HepG2 (cell line): Measurements from ENCODE around the gene AP2B1. TPM values are rescaled to one million over a fixed set of nuclear protein-coding genes. Genes with fewer than 3 reads are reported as not detected.

Experiments used
- ATAC-seq: fragments of 200-7000 bp; cut with Tn5 transposase; 3 replicates; pipeline ENCODE4 v1.9.1; 2020; ENCODE audit warnings: mild to moderate bottlenecking, moderate library complexity
- BruUV-seq: library from RNA; stranded (reverse); fragments of 400-500 nt; replicated peaks from 2 replicates; lab custom pipeline; 2021; lab: Mats Ljungman, UMichigan
- CTCF ChIA-PET: fragments of 300-600 bp; formaldehyde crosslinking; extraction: SDS; loops from one replicate; lab custom pipeline; 2021; ENCODE audit warnings: low total read pairs, inconsistent platforms, low intra/inter-chr PET ratio; lab: Yijun Ruan, JAX
- POLR2A ChIA-PET: fragments of 350-600 bp; sonication (Branson Sonifier 250); formaldehyde crosslinking; loops from one replicate; lab custom pipeline; 2020; ENCODE audit warnings: antibody characterized with exemption, inconsistent platforms; lab: Yijun Ruan, JAX
- DNase-seq: peaks from one replicate; pipeline ENCODE4 v3.0.0-alpha.2; 2015; ENCODE audit warnings: low spot score
- FAIRE-seq: peaks from 3 replicates; lab custom pipeline; 2011; peaks lifted over from hg19 to GRCh38; lab: Jason Lieb, UNC
- H2AFZ ChIP-seq: one replicate; pipeline ENCODE4 v1.6.1; 2011; ENCODE audit warnings: low read length, inconsistent platforms
- H3K27ac ChIP-seq: fragments of 300-600 bp; 3 replicates; pipeline ENCODE4 v1.8.0; 2011; ENCODE audit warnings: mixed run types, mild to moderate bottlenecking, mixed read lengths, low read length, inconsistent platforms; ENCODE audit not compliant: insufficient read depth; ENCODE audit errors: extremely low read length
- H3K27me3 ChIP-seq, 2 experiments: fragments of 200-600 bp in 1 of 2; 2 replicates in 1 of 2; 3 replicates in 1 of 2; pipeline versions ENCODE4 v1.6.0 to v1.8.0; 2011; ENCODE audit warnings: low read length in 2 of 2, mild to moderate bottlenecking in 2 of 2, moderate library complexity in 2 of 2, inconsistent platforms in 1 of 2; ENCODE audit not compliant: insufficient read depth in 2 of 2, control insufficient read depth in 1 of 2
- H3K36me3 ChIP-seq, 2 experiments: fragments of 200-600 bp in 1 of 2; replicated peaks in 1 of 2; 2 replicates in 1 of 2; 3 replicates in 1 of 2; pipeline versions ENCODE4 v1.5.1 to v1.8.0; 2011; ENCODE audit warnings: low read length in 2 of 2, inconsistent platforms in 1 of 2; ENCODE audit not compliant: insufficient read depth in 2 of 2, control insufficient read depth in 1 of 2
- H3K4me1 ChIP-seq: 2 replicates; pipeline ENCODE4 v1.5.1; 2012; ENCODE audit warnings: low read length, inconsistent platforms; ENCODE audit not compliant: insufficient read depth
- H3K4me2 ChIP-seq: 2 replicates; pipeline ENCODE4 v1.6.0; 2011; ENCODE audit warnings: low read depth, low read length, inconsistent platforms
- H3K4me3 ChIP-seq, 3 experiments: fragments of 200-600 bp in 1 of 3; sonication (generic), shearing (Covaris generic) in 1 of 3; replicated peaks in 1 of 3; 2 replicates each; pipeline ENCODE4 v1.5.1; 2011 to 2016; ENCODE audit warnings: low read length in 3 of 3, inconsistent platforms in 2 of 3, low read depth in 2 of 3, mild to moderate bottlenecking in 2 of 3, control low read depth in 1 of 3, mixed read lengths in 1 of 3; ENCODE audit not compliant: insufficient read depth in 1 of 3
- H3K79me2 ChIP-seq: one replicate; pipeline ENCODE4 v1.6.1; 2011; ENCODE audit warnings: low read length, inconsistent platforms; ENCODE audit not compliant: insufficient read depth
- H3K9ac ChIP-seq: 2 replicates; pipeline ENCODE4 v1.6.0; 2011; ENCODE audit warnings: mild to moderate bottlenecking, low read depth, low read length, inconsistent platforms; ENCODE audit not compliant: insufficient read depth
- H3K9me3 ChIP-seq: 2 replicates; pipeline ENCODE4 v1.5.1; 2012; ENCODE audit warnings: mild to moderate bottlenecking, low read length
- H4K20me1 ChIP-seq: 2 replicates; pipeline ENCODE4 v1.6.0; 2011; ENCODE audit warnings: inconsistent platforms, mild to moderate bottlenecking, low read length, moderate library complexity; ENCODE audit not compliant: insufficient read depth
- BRCA1 ChIP-seq: sonication (generic); formaldehyde crosslinking; IDR thresholded peaks from 2 replicates; pipeline ENCODE4 v1.4.0; 2020; ENCODE audit warnings: missing genetic modification reagents
- MED8 ChIP-seq: sonication (generic); formaldehyde crosslinking; IDR thresholded peaks from 2 replicates; pipeline ENCODE4 v1.8.1; 2023; ENCODE audit warnings: mild to moderate bottlenecking, missing genetic modification reagents; ENCODE audit not compliant: insufficient replicate concordance
- NFATC3 ChIP-seq: sonication (generic); formaldehyde crosslinking; IDR thresholded peaks from 2 replicates; pipeline ENCODE4 v1.5.1; 2020; ENCODE audit warnings: mild to moderate bottlenecking, missing genetic modification reagents
- XRCC5 ChIP-seq: fragments of 200-400 bp; formaldehyde crosslinking; optimal IDR thresholded peaks from 2 replicates; pipeline ENCODE3; 2017; ENCODE audit warnings: mild to moderate bottlenecking, low read length
- ZNF234 ChIP-seq: sonication (generic); formaldehyde crosslinking; conservative IDR thresholded peaks from 2 replicates; pipeline ENCODE4 v1.5.1; 2020; ENCODE audit warnings: mild to moderate bottlenecking, missing genetic modification reagents
- ZNF264 ChIP-seq: sonication (generic); formaldehyde crosslinking; IDR thresholded peaks from 2 replicates; pipeline ENCODE4 v1.4.0; 2020; ENCODE audit warnings: missing genetic modification reagents
- ZSCAN12 ChIP-seq: sonication (generic); formaldehyde crosslinking; IDR thresholded peaks from 2 replicates; pipeline ENCODE4 v1.9.0; 2021; ENCODE audit warnings: mild to moderate bottlenecking, missing genetic modification reagents
- WGBS: methylation state at CpG from one replicate; pipeline ENCODE4 v1.1.6; 2017; ENCODE audit warnings: low lambda C conversion rate; 5-methylcytosine and 5-hydroxymethylcytosine counted together
- in situ Hi-C: cut with HindIII; loops from 2 replicates; pipeline ENCODE4 v1.10.0; 2017; ENCODE audit warnings: low pct_unique_long_range_greater_than_20kb; ENCODE audit not compliant: extremely low pct_ligation_motif_present
- intact Hi-C: fragments of 100-400 bp; cut with micrococcal nuclease; formaldehyde crosslinking; loops from one replicate; pipeline ENCODE4 v1.10.0; 2022; ENCODE audit not compliant: unreplicated experiment
- polyA plus RNA-seq, 8 experiments: library from polyadenylated mRNA; depleted of rRNA in 3 of 8; stranded (reverse) in 7 of 8; unstranded in 1 of 8; fragments of >200 nt; fragmentation: Illumina TruSeq in 4 of 8; extraction: Trizol in 4 of 8; gene quantifications; 2 replicates each; pipeline versions ENCODE4 v1.2.1 to v1.2.3, GENCODE V29; 2011 to 2016; ENCODE audit warnings: low read depth in 4 of 8, missing spikeins in 1 of 8, mixed read lengths in 1 of 8; ENCODE audit not compliant: insufficient read depth in 1 of 8
- total RNA-seq, 5 experiments: library from RNA; depleted of rRNA; stranded (reverse); fragments of >200 nt; fragmentation: Illumina TruSeq; extraction: Trizol; gene quantifications; 2 replicates each; pipeline ENCODE4 v1.2.3, GENCODE V29; 2016; ENCODE audit warnings: low read depth in 1 of 5
- TF ChIP-seq, protein P1 (sequence below): sonication (generic); formaldehyde crosslinking; IDR thresholded peaks from 2 replicates; pipeline ENCODE4 v1.4.0; 2020; ENCODE audit warnings: mild to moderate bottlenecking, missing genetic modification reagents
- TF ChIP-seq, protein P2 (sequence below): sonication (generic); formaldehyde crosslinking; IDR thresholded peaks from 2 replicates; pipeline ENCODE4 v1.4.0; 2020; ENCODE audit warnings: missing genetic modification reagents, mild to moderate bottlenecking, borderline replicate concordance
- TF ChIP-seq, protein P3 (sequence below): sonication (generic); formaldehyde crosslinking; IDR thresholded peaks from 2 replicates; pipeline ENCODE4 v1.5.0; 2020; ENCODE audit warnings: mild to moderate bottlenecking, missing genetic modification reagents, moderate library complexity
- TF ChIP-seq, protein P4 (sequence below): sonication (generic); formaldehyde crosslinking; IDR thresholded peaks from 2 replicates; pipeline ENCODE4 v1.5.0; 2020; ENCODE audit warnings: missing genetic modification reagents
- TF ChIP-seq, protein P5 (sequence below): sonication (generic); formaldehyde crosslinking; IDR thresholded peaks from 2 replicates; pipeline ENCODE4 v1.8.1; 2023; ENCODE audit warnings: missing genetic modification reagents, mild to moderate bottlenecking, borderline replicate concordance
- TF ChIP-seq, protein P6 (sequence below): IDR thresholded peaks from 2 replicates; pipeline ENCODE4 v1.6.1; 2018; ENCODE audit warnings: missing genetic modification reagents
- TF ChIP-seq, protein P7 (sequence below): sonication (generic); formaldehyde crosslinking; conservative IDR thresholded peaks from 2 replicates; pipeline ENCODE4 v1.8.0; 2022; ENCODE audit warnings: low read depth, missing genetic modification reagents
- TF ChIP-seq, protein P8 (sequence below): sonication (generic); formaldehyde crosslinking; IDR thresholded peaks from 2 replicates; pipeline ENCODE4 v1.8.0; 2022; ENCODE audit warnings: mild to moderate bottlenecking, missing genetic modification reagents, moderate library complexity

The AP2B1 gene
- total and polyA plus RNA-seq, 2 of the 13 experiments (the other 11 are each of a cell fraction or from before 2014, with no cell fraction given), result 23.8 to 71.3 TPM

DNA sequence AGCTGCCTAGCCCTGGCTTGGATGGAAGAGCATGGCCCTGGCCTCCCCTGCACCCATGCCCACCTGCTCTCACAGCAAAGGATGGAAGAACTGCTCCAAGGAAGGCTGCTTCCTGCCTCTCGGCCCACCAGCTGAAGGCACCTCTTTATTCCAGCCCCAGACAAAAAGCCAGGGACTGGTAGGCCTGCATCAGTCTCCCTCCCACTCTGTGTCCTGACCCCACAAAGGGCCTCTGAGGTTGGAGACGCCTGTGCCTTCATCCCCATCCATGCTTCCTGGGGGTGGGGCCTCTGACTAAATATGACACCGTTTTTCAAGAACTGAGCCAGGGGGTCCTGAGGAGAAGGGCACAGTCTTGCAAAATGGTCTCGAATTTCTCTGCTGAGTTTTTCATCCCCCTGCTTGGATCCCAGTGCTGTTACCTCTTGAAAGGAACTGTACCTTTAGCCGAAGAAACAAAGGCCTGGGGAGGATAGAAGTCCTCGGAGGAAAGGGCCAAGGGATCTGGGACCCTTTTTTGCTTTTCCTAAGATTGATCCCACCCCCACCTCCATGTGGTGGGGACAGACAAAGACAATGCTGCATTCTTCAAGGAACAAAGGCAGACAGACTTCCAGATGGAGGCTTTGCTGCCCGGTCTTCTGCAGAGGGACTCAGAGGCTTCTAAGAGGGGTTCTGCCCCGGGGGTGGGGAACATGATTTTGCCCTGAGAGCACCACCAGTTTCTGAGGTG, 178.8 kb downstream of the AP2B1 start:
- peaks cover 28% of the 10 kb centered on the region for H3K4me1 ChIP-seq
- H3K4me2 ChIP-seq, result no peak overlapping the region
- H3K36me3 ChIP-seq, result no peaks in the 10 kb centered on the region
- ATAC-seq (no peak), FAIRE-seq (no peak), DNase-seq (no peak)
- intact Hi-C loops (no loop called here), in situ Hi-C loops (no loop called here)
- no TSS peak for BruUV-seq
- no peak overlapping the region for H3K27ac ChIP-seq
- H3K79me2 ChIP-seq, result no peaks in the 10 kb centered on the region
- H3K27me3 ChIP-seq, result peaks cover 3 to 33% of the 10 kb centered on the region in 2 experiments; a peak in 3 of 5 replicates
- ChIA-PET POLR2A (no interaction called here), CTCF (interaction anchor here (1.7 to 3.0 kb wide), 3 partner anchors 39 to 43 kb away, joined by 8 to 28 read pairs (median 13); partner anchors contain the start of gene TAF15)
- H4K20me1 ChIP-seq, result no peaks in the 10 kb centered on the region
- no peaks in the 10 kb centered on the region for H3K9me3 ChIP-seq
- TF ChIP-seq, protein P1, sequence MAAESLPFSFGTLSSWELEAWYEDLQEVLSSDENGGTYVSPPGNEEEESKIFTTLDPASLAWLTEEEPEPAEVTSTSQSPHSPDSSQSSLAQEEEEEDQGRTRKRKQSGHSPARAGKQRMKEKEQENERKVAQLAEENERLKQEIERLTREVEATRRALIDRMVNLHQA (CRISPR knock-in tag), result no peak
- TF ChIP-seq ZNF234 (CRISPR knock-in tag), result no peak
- TF ChIP-seq, protein P2, sequence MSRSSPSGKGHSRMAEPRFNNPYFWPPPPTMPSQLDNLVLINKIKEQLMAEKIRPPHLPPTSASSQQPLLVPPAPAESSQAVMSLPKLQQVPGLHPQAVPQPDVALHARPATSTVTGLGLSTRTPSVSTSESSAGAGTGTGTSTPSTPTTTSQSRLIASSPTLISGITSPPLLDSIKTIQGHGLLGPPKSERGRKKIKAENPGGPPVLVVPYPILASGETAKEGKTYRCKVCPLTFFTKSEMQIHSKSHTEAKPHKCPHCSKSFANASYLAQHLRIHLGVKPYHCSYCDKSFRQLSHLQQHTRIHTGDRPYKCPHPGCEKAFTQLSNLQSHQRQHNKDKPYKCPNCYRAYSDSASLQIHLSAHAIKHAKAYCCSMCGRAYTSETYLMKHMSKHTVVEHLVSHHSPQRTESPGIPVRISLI (CRISPR knock-in tag), result no peak
- no peak for TF ChIP-seq MED8
- TF ChIP-seq BRCA1 (CRISPR knock-in tag), result no peak
- TF ChIP-seq, protein P3, sequence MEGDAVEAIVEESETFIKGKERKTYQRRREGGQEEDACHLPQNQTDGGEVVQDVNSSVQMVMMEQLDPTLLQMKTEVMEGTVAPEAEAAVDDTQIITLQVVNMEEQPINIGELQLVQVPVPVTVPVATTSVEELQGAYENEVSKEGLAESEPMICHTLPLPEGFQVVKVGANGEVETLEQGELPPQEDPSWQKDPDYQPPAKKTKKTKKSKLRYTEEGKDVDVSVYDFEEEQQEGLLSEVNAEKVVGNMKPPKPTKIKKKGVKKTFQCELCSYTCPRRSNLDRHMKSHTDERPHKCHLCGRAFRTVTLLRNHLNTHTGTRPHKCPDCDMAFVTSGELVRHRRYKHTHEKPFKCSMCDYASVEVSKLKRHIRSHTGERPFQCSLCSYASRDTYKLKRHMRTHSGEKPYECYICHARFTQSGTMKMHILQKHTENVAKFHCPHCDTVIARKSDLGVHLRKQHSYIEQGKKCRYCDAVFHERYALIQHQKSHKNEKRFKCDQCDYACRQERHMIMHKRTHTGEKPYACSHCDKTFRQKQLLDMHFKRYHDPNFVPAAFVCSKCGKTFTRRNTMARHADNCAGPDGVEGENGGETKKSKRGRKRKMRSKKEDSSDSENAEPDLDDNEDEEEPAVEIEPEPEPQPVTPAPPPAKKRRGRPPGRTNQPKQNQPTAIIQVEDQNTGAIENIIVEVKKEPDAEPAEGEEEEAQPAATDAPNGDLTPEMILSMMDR, result no peak
- TF ChIP-seq, protein P4, sequence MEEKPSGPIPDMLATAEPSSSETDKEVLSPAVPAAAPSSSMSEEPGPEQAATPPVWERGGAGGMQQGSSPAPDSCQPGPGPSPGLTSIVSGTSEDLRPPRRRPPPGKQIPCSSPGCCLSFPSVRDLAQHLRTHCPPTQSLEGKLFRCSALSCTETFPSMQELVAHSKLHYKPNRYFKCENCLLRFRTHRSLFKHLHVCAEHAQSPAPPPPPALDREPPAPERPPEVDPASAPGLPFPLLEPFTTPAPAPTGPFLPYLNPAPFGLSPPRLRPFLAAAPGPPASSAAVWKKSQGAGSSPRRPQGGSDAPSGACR (CRISPR knock-in tag), result no peak
- TF ChIP-seq, protein P5, sequence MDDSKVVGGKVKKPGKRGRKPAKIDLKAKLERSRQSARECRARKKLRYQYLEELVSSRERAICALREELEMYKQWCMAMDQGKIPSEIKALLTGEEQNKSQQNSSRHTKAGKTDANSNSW (CRISPR knock-in tag), result no peak
- TF ChIP-seq, protein P6, sequence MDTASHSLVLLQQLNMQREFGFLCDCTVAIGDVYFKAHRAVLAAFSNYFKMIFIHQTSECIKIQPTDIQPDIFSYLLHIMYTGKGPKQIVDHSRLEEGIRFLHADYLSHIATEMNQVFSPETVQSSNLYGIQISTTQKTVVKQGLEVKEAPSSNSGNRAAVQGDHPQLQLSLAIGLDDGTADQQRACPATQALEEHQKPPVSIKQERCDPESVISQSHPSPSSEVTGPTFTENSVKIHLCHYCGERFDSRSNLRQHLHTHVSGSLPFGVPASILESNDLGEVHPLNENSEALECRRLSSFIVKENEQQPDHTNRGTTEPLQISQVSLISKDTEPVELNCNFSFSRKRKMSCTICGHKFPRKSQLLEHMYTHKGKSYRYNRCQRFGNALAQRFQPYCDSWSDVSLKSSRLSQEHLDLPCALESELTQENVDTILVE (CRISPR knock-in tag), result no peak
- no peak for TF ChIP-seq XRCC5
- TF ChIP-seq, protein P7, sequence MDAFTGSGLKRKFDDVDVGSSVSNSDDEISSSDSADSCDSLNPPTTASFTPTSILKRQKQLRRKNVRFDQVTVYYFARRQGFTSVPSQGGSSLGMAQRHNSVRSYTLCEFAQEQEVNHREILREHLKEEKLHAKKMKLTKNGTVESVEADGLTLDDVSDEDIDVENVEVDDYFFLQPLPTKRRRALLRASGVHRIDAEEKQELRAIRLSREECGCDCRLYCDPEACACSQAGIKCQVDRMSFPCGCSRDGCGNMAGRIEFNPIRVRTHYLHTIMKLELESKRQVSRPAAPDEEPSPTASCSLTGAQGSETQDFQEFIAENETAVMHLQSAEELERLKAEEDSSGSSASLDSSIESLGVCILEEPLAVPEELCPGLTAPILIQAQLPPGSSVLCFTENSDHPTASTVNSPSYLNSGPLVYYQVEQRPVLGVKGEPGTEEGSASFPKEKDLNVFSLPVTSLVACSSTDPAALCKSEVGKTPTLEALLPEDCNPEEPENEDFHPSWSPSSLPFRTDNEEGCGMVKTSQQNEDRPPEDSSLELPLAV (CRISPR knock-in tag), result no peak
- TF ChIP-seq, protein P8, sequence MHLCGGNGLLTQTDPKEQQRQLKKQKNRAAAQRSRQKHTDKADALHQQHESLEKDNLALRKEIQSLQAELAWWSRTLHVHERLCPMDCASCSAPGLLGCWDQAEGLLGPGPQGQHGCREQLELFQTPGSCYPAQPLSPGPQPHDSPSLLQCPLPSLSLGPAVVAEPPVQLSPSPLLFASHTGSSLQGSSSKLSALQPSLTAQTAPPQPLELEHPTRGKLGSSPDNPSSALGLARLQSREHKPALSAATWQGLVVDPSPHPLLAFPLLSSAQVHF (CRISPR knock-in tag), result no peak
- no peak for TF ChIP-seq ZSCAN12 (CRISPR knock-in tag)
- no peak for TF ChIP-seq ZNF264 (CRISPR knock-in tag)
- TF ChIP-seq NFATC3, result no peak
- WGBS, result 31% methylated on average over 6 of the region's 8 CpGs
- no peak overlapping the region for H2AFZ ChIP-seq
- no peak overlapping the region for H3K9ac ChIP-seq
- H3K4me3 ChIP-seq, result no peak overlapping the region
